ENCODE measurements around the gene ANGPTL8. TPM values are rescaled to one million over a fixed set of nuclear protein-coding genes. Genes with fewer than 3 reads are reported as not detected.
A peak's percentile ranks its signal among the peaks of the same experiment; 100 is the strongest.

ANGPTL8 gene
- total and polyA plus RNA-seq, 2 of the 13 experiments (the other 11 are each of a cell fraction or from before 2014, with no cell fraction given): 27.3 to 243 TPM

DNA sequence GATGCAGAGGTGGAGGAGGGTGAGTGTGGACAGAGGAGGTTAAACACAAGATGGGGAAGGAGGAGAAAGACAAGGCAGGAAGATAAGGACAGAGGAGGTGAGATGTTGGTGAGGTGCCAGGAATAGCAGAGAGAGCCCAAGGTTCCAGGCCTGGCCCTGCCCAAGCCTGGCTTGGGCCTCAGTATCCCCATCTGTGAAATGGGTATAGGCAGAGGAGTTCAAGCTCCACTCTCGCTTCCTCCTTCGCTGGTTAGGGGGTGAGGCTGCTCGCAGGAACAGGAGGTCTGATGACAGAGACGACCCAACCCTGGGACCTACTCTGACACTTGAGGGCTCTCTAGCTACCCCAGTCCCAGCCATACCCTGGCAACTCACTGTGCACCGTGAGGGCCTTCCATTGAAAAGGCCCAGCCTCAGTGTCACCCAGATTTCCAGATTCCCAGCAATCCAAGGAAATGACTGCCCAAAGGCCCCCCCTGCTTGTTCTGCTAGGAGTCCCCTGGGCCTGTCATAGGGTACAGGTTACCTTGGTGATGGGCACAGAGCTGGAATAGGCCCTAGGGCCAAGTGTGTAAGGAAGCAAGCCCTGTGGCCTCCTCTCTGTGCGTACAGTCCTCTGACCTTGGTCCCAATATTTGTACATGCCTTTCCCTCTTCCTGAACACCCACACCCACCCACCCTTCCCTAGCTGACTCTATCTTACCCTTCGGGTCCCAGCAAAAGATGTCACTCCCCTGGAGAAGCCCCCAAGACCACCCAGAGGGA lies 8.6 kb upstream of the ANGPTL8 start:
- Histone ChIP-seq H3K4me2 (ENCODE audit: low read depth, low read length) (peak overlapping the region; percentile 49), H3K27ac (ENCODE audit: extremely low read length, insufficient read depth, low read length) (peak overlapping the region; percentile 52), H3K9me3 (ENCODE audit: low read length) (no peaks in the 10 kb centered on the region), H3K4me3 (replicated peaks in 1 of 3; ENCODE audit: insufficient read depth in 1 of 3, low read depth in 2 of 3, low read length in 3 of 3) (no peak overlapping the region), H4K20me1 (ENCODE audit: insufficient read depth, low read length) (no peaks in the 10 kb centered on the region), H3K9ac (ENCODE audit: insufficient read depth, low read depth, low read length) (0 out of 2 replicates have a peak overlapping the region, but pooled peaks have one; percentile 8), H3K4me1 (ENCODE audit: insufficient read depth, low read length) (peaks cover 42% of the 10 kb centered on the region), H2AFZ (ENCODE audit: low read length) (no peak overlapping the region), H3K36me3 (replicated peaks in 1 of 2; ENCODE audit: control insufficient read depth in 1 of 2, insufficient read depth in 2 of 2, low read length in 2 of 2) (peaks cover 3 to 12% of the 10 kb centered on the region in 2 experiments; a peak in 3 of 5 replicates), H3K79me2 (ENCODE audit: insufficient read depth, low read length) (no peaks in the 10 kb centered on the region), H3K27me3 (ENCODE audit: control insufficient read depth in 1 of 2, insufficient read depth in 2 of 2, low read length in 2 of 2) (no peaks in the 10 kb centered on the region)
- intact Hi-C loops (cut with micrococcal nuclease; ENCODE audit: unreplicated experiment): no loop called here
- WGBS (ENCODE audit: low lambda C conversion rate): 27% methylated on average over 3 of the region's 7 CpGs
- in situ Hi-C loops (cut with HindIII; ENCODE audit: extremely low pct_ligation_motif_present, low pct_unique_long_range_greater_than_20kb): no loop called here
- peak; percentile 18 for FAIRE-seq
- no TSS peak for BruUV-seq (replicated peaks)
- DNase-seq (ENCODE audit: low spot score): peak; percentile 60
- peak; percentile 68 for ATAC-seq
- POLR2A ChIA-PET: interaction anchor here (0.6 to 1.0 kb wide), 2 partner anchors 35 to 87 kb away, joined by 3 to 5 read pairs; no protein-coding TSS in a partner anchor
- CTCF ChIA-PET (ENCODE audit: low intra/inter-chr PET ratio, low total read pairs): no interaction called here
- TF ChIP-seq MEIS2 (CRISPR knock-in tag; IDR thresholded peaks at IDR 0.05): no peak
- peak; percentile 41; the same call in 1 of the 2 replicates for TF ChIP-seq ZFY (CRISPR knock-in tag; IDR thresholded peaks at IDR 0.05)
- TF ChIP-seq, protein P1, sequence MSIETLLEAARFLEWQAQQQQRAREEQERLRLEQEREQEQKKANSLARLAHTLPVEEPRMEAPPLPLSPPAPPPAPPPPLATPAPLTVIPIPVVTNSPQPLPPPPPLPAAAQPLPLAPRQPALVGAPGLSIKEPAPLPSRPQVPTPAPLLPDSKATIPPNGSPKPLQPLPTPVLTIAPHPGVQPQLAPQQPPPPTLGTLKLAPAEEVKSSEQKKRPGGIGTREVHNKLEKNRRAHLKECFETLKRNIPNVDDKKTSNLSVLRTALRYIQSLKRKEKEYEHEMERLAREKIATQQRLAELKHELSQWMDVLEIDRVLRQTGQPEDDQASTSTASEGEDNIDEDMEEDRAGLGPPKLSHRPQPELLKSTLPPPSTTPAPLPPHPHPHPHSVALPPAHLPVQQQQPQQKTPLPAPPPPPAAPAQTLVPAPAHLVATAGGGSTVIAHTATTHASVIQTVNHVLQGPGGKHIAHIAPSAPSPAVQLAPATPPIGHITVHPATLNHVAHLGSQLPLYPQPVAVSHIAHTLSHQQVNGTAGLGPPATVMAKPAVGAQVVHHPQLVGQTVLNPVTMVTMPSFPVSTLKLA (IDR thresholded peaks at IDR 0.05): no peak
- peak; percentile 55 for TF ChIP-seq ZFX (CRISPR knock-in tag; IDR thresholded peaks at IDR 0.05; ENCODE audit: low read depth)
- TF ChIP-seq ZNF567 (CRISPR knock-in tag; IDR thresholded peaks at IDR 0.05; ENCODE audit: borderline replicate concordance): 0 out of 2 replicates have a peak, but pooled peaks have one; percentile 38
- peak; percentile 26; the same call in 1 of the 2 replicates for TF ChIP-seq HDAC1 (CRISPR knock-in tag; IDR thresholded peaks at IDR 0.05)
- no peak for TF ChIP-seq ZFP37 (CRISPR knock-in tag; IDR thresholded peaks at IDR 0.05; ENCODE audit: borderline replicate concordance)
- no peak for TF ChIP-seq LBX2 (CRISPR knock-in tag; IDR thresholded peaks at IDR 0.05; ENCODE audit: borderline replicate concordance)
- TF ChIP-seq, protein P2, sequence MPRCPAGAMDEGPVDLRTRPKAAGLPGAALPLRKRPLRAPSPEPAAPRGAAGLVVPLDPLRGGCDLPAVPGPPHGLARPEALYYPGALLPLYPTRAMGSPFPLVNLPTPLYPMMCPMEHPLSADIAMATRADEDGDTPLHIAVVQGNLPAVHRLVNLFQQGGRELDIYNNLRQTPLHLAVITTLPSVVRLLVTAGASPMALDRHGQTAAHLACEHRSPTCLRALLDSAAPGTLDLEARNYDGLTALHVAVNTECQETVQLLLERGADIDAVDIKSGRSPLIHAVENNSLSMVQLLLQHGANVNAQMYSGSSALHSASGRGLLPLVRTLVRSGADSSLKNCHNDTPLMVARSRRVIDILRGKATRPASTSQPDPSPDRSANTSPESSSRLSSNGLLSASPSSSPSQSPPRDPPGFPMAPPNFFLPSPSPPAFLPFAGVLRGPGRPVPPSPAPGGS (CRISPR knock-in tag; IDR thresholded peaks at IDR 0.05): 0 out of 2 replicates have a peak, but pooled peaks have one; percentile 12
- no peak for TF ChIP-seq SIX4 (CRISPR knock-in tag; IDR thresholded peaks at IDR 0.05)
- peak; percentile 55; the same call in 1 of the 2 replicates for TF ChIP-seq SAP130 (CRISPR knock-in tag; IDR thresholded peaks at IDR 0.05; ENCODE audit: low read depth)
- TF ChIP-seq MXI1 (IDR thresholded peaks at IDR 0.05; ENCODE audit: borderline replicate concordance, low read depth, low read length): no peak
- no peak for TF ChIP-seq TBL1XR1 (IDR thresholded peaks at IDR 0.05; ENCODE audit: borderline replicate concordance, low read length, partially characterized antibody)
- 0 out of 2 replicates have a peak, but pooled peaks have one; percentile 15 for TF ChIP-seq ZFP91 (CRISPR knock-in tag; IDR thresholded peaks at IDR 0.05; ENCODE audit: borderline replicate concordance)
- TF ChIP-seq HOXA9 (CRISPR knock-in tag; IDR thresholded peaks at IDR 0.05; ENCODE audit: borderline replicate concordance): 0 out of 2 replicates have a peak, but pooled peaks have one; percentile 32

All from HepG2 (cell line).